Inflammatory macrophage (primary cell): ENCODE measurements around the gene ARHGDIB.

Source experiments
- DNase-seq, 2 donors: peaks; one replicate each; pipeline ENCODE4 v3.0.0-alpha.2; 2020 to 2022

ARHGDIB gene

GRCh38 chr12:14893506-14894250 is 67.7 kb downstream of the ARHGDIB start:
- no peak for DNase-seq

DNA sequence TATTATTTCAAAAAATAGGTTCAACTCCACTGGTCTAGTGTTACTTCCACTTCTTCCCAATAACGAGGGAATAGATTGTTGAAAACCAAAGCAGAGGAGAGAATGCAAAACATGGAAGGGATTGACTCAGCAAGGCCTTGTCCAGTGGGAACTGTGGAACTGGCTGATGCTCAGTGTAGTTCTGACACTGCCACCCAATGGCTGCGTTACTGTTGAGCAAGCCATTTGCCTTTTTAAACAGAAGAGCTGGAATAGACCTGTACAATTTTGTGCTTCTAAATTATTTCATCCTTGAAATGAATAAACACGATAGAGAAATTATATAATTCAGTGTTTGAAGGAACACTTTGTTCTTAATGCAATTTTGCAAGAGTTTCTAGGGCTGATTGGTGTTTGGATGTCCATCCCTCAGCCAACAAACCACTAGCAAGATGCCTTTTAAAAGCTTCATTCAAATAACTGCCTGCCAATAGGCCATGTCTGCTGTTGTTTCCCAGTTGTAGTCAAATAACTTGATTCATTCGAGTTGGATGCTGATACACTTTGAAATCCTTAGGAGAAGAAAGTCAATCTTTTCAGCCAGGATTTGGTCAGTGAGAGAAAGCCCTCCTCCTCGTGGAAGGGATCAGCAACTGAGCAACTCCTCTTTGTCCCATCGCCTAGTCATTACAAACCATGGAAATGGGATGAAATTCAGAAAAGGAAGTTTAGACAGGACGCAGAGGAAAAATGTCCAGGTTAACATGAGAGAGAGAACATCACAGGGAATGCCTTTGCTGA is 68.5 kb downstream of the ARHGDIB start:
- DNase-seq: no peak
